Measurements from ENCODE around the gene CDON. TPM values are rescaled to one million over a fixed set of nuclear protein-coding genes. Genes with fewer than 3 reads are reported as not detected.
A peak's percentile ranks its signal among the peaks of the same experiment; 100 is the strongest.

Gene CDON
- total and polyA plus RNA-seq, 9 donors = 15.0 to 211 (median 124) TPM

DNA sequence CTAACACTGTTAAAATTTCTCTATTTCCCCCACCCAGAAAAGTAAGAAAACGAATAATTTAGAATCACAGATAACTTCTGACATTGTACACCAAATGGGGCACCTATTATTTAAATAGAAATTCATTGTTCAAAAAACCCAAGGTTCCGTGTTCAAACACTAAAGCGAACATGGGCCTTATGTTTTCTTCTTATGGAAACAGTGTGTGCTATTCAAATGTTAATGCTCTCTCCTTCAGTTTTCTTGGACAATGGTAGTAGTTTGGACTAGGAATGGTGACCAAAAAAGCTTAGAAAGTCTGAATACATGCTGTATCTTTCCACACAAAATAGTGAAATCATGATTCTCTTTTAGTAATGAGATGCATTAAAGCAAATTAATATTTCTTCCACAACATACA lies 83.2 kb downstream of the CDON start:
- H3K4me1 ChIP-seq (ENCODE audit: insufficient read depth) = peaks cover 3% of the 10 kb centered on the region
- H3K9me3 ChIP-seq = no peaks in the 10 kb centered on the region
- no peaks in the 10 kb centered on the region for H3K27me3 ChIP-seq
- intact Hi-C loops (cut with DNase I) = no loop called here
- WGBS, 3 donors = 76 to 80% (median 78%) methylated on average over 3 of the region's 3 CpGs
- peak overlapping the region in 1 of 2 donors; percentile 44 for H3K27ac ChIP-seq
- H3K36me3 ChIP-seq = no peaks in the 10 kb centered on the region
- no peak overlapping the region for H3K4me3 ChIP-seq
- no peak for TF ChIP-seq POLR2A (IDR thresholded peaks at IDR 0.05)
- TF ChIP-seq, protein P1, sequence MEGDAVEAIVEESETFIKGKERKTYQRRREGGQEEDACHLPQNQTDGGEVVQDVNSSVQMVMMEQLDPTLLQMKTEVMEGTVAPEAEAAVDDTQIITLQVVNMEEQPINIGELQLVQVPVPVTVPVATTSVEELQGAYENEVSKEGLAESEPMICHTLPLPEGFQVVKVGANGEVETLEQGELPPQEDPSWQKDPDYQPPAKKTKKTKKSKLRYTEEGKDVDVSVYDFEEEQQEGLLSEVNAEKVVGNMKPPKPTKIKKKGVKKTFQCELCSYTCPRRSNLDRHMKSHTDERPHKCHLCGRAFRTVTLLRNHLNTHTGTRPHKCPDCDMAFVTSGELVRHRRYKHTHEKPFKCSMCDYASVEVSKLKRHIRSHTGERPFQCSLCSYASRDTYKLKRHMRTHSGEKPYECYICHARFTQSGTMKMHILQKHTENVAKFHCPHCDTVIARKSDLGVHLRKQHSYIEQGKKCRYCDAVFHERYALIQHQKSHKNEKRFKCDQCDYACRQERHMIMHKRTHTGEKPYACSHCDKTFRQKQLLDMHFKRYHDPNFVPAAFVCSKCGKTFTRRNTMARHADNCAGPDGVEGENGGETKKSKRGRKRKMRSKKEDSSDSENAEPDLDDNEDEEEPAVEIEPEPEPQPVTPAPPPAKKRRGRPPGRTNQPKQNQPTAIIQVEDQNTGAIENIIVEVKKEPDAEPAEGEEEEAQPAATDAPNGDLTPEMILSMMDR (IDR thresholded peaks at IDR 0.05) = no peak
- TF ChIP-seq EP300 (IDR thresholded peaks at IDR 0.05) = no peak
- no peak for DNase-seq

DNA sequence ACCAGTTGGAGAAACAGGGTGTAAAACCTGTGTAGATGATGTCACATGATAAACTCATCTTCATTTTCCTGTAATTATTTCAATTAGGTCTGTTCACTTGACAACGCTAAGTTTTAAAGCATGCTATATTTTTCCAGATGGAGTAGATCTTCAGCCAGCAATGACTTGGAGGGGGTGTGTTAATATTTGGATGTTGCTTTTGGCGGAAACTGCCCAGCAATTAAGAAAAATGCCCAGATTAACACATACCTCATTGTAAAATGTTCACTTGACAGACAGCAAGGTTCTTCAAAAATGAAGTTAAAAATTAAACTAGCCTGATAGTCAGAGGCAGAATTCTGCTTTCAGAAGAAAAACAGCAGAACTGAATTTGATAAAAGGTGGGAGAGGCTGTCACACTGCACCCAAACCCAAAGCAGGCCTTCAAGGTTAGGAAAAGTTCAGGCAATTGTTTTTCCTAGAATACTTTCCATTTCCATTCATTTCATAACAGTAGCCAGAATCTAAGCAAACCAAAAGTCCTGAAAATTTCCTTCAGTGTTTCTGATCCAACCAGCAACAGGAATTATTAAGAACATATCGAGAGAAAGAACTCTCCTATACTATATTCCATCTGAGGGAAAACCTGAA lies 83.8 kb downstream of the CDON start:
- no peak for DNase-seq
- no peaks in the 10 kb centered on the region for H3K27me3 ChIP-seq
- H3K4me1 ChIP-seq (ENCODE audit: insufficient read depth) = peaks cover 3% of the 10 kb centered on the region
- H3K36me3 ChIP-seq = no peaks in the 10 kb centered on the region
- H3K4me3 ChIP-seq = no peak overlapping the region
- peak overlapping the region in 1 of 2 donors; percentile 44 for H3K27ac ChIP-seq
- TF ChIP-seq POLR2A (IDR thresholded peaks at IDR 0.05) = no peak
- TF ChIP-seq EP300 (IDR thresholded peaks at IDR 0.05) = no peak
- TF ChIP-seq, protein P1 (IDR thresholded peaks at IDR 0.05) = no peak
- whole genome bisulfite sequencing, 3 donors = 23 to 26% (median 23%) methylated on average over 3 of the region's 3 CpGs
- intact Hi-C loops (cut with DNase I) = no loop called here
- H3K9me3 ChIP-seq = no peaks in the 10 kb centered on the region

DNA sequence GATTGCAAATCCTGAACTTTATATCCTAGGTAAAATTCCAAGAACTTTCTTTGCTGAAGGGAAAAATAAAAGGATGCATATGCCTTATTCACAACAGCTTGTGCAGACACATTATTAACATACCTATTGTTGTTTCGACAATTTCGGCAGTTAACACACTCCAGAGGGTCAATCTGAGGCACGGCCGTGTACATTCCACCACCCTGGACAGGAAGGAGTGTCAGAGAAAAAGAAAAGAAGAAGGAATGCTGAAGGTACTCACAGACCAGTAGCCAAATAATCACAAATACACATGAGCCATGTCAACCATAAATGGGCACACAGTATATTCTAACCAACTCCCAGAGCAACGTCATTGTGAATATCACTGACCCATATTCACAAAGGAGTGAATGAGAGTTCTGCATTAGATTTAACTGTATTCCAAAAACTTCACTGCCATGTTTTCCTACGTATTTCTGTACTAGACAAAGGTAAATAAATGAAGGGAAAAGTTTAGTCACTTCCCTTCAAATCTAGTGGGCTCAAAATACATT lies 84.4 kb downstream of the CDON start:
- Histone ChIP-seq H3K9me3 (no peaks in the 10 kb centered on the region), H3K27me3 (no peaks in the 10 kb centered on the region), H3K36me3 (no peaks in the 10 kb centered on the region), H3K4me1 (ENCODE audit: insufficient read depth) (peaks cover 3% of the 10 kb centered on the region), H3K27ac (peak overlapping the region in 1 of 2 donors; percentile 44), H3K4me3 (no peak overlapping the region)
- 26 to 67% (median 29%) methylated on average over 6 of the region's 6 CpGs for WGBS, 3 donors
- intact Hi-C loops (cut with DNase I) = no loop called here
- no peak for TF ChIP-seq EP300 (IDR thresholded peaks at IDR 0.05)
- TF ChIP-seq POLR2A (IDR thresholded peaks at IDR 0.05) = no peak
- TF ChIP-seq, protein P1 (IDR thresholded peaks at IDR 0.05) = no peak
- DNase-seq = no peak

DNA sequence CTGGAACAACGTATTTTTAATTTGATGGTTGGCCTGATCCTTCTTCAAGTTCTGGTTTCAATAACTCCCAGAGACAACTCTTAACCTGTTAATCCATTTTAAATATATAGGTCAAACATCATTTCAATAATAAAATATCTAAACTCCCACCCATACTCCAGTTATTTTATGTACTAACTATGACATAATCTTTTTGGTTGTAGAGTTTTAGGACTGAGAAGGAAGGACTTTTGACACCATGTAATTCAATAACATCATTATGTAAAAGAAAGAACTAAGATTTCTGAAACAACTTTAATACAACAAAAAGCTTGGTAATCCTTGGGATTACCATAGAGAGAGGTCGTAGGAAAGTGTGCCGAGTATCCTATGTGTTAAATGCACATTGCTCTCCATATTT lies 85.3 kb downstream of the CDON start:
- no peaks in the 10 kb centered on the region for H3K9me3 ChIP-seq
- no peak for DNase-seq
- H3K4me3 ChIP-seq = no peak overlapping the region
- H3K4me1 ChIP-seq (ENCODE audit: insufficient read depth) = peaks cover 3% of the 10 kb centered on the region
- intact Hi-C loops (cut with DNase I) = no loop called here
- no peaks in the 10 kb centered on the region for H3K36me3 ChIP-seq
- no peaks in the 10 kb centered on the region for H3K27me3 ChIP-seq
- TF ChIP-seq POLR2A (IDR thresholded peaks at IDR 0.05) (no peak), EP300 (IDR thresholded peaks at IDR 0.05) (no peak)
- TF ChIP-seq, protein P1 (IDR thresholded peaks at IDR 0.05) = no peak
- 70 to 81% (median 76%) methylated on average over 3 of the region's 3 CpGs for WGBS, 3 donors
- H3K27ac ChIP-seq = no peak overlapping the region
